Epithelial cell of esophagus (primary cell): ENCODE measurements around the gene C21orf58.

Source experiments
- DNase-seq: peaks from one replicate; pipeline ENCODE4 v3.0.0; 2010; ENCODE audit warnings: low read depth
- H3K4me3 ChIP-seq: 2 replicates; pipeline ENCODE4 v1.5.1; 2011; ENCODE audit warnings: mild to moderate bottlenecking, low read length, control low read depth
- CTCF ChIP-seq: IDR thresholded peaks from 2 replicates; pipeline ENCODE4 v1.5.1; 2011; ENCODE audit warnings: low read depth, mild to moderate bottlenecking, low read length, control low read depth, inconsistent platforms; ENCODE audit not compliant: insufficient read depth; ENCODE audit errors: missing control alignments

C21orf58 gene

GRCh38 chr21:46308431-46308830, 15.2 kb downstream of the C21orf58 start:
- DNase-seq = no peak
- TF ChIP-seq CTCF = no peak

GRCh38 chr21:46307625-46308024, 16.0 kb downstream of the C21orf58 start:
- peak; percentile 66 for DNase-seq
- H3K4me3 ChIP-seq = no peak overlapping the region
- no peak for TF ChIP-seq CTCF

More at GRCh38 chr21:46308431-46308830, 15.2 kb downstream of the C21orf58 start:
- no peak overlapping the region for H3K4me3 ChIP-seq

- no peak for DNase-seq
- H3K4me3 ChIP-seq = no peak overlapping the region
- TF ChIP-seq CTCF = no peak
Observed at GRCh38 chr21:46304955-46305354, 18.7 kb downstream of the C21orf58 start.

- DNase-seq = no peak
- no peak overlapping the region for H3K4me3 ChIP-seq
- no peak for TF ChIP-seq CTCF
Observed at GRCh38 chr21:46304437-46304836, 19.2 kb downstream of the C21orf58 start.

GRCh38 chr21:46301759-46302158, 21.9 kb downstream of the C21orf58 start:
- no peak for TF ChIP-seq CTCF
- no peak for DNase-seq
- H3K4me3 ChIP-seq = no peak overlapping the region

- no peak overlapping the region for H3K4me3 ChIP-seq
- TF ChIP-seq CTCF = no peak
- no peak for DNase-seq
Observed at GRCh38 chr21:46299167-46299566, 24.5 kb downstream of the C21orf58 start.

- peak; percentile 50 for DNase-seq
- no peak for TF ChIP-seq CTCF
- H3K4me3 ChIP-seq = peak overlapping the region; percentile 38
Observed at GRCh38 chr21:46297338-46298271, 26.1 kb downstream of the C21orf58 start.
